ENCODE results near the gene DIP2C. TPM values are rescaled to one million over a fixed set of nuclear protein-coding genes. Genes with fewer than 3 reads are reported as not detected.

The DIP2C gene
- polyA plus RNA-seq, 3 donors, result 0.11 TPM; not detected in 2

GRCh38 chr10:340646-341045, 348.8 kb downstream of the DIP2C start:
- H3K79me2 ChIP-seq (ENCODE audit: insufficient read depth, low read length), result no peaks in the 10 kb centered on the region
- H3K9ac ChIP-seq (ENCODE audit: insufficient read depth, low read length, poor library complexity, severe bottlenecking), result no peak overlapping the region
- H3K36me3 ChIP-seq (replicated peaks in 1 of 2; ENCODE audit: control insufficient read depth in 1 of 2, insufficient read depth in 2 of 2, low read length in 2 of 2), result no peaks in the 10 kb centered on the region
- Mint-ChIP-seq H3K27me3 (ENCODE audit: low read depth in 3 of 3) (peaks cover 0 to 5% (median 3%) of the 10 kb centered on the region in 3 donors), H3K27ac (no peak overlapping the region), H3K9me3 (peaks cover 0 to 13% (median 6%) of the 10 kb centered on the region in 7 donors), H3K4me3 (no peak overlapping the region), H3K36me3 (no peaks in the 10 kb centered on the region), H3K4me1 (no peaks in the 10 kb centered on the region)
- 96% methylated on average over 11 of the region's 11 CpGs for WGBS (ENCODE audit: insufficient coverage)
- TF ChIP-seq CTCF (IDR thresholded peaks at IDR 0.05), result no peak
- no peaks in the 10 kb centered on the region for H3K27me3 ChIP-seq (ENCODE audit: control insufficient read depth in 2 of 2, insufficient read depth in 2 of 2, low read length in 2 of 2)
- no peaks in the 10 kb centered on the region for H4K20me1 ChIP-seq (ENCODE audit: insufficient read depth, low read length)
- peaks cover 0 to 7% of the 10 kb centered on the region in 2 donors for H3K9me3 ChIP-seq (replicated peaks in 1 of 2; ENCODE audit: control insufficient read depth in 1 of 2, insufficient read depth in 1 of 2, low read length in 2 of 2)
- no peak overlapping the region for H3K4me3 ChIP-seq (replicated peaks in 1 of 3; ENCODE audit: low read depth in 2 of 3, low read length in 3 of 3)
- no peak overlapping the region for H3K27ac ChIP-seq (ENCODE audit: low read depth in 1 of 2, low read length in 2 of 2)
- intact Hi-C loops (cut with micrococcal nuclease), result no loop called here
- H3K4me1 ChIP-seq (ENCODE audit: control insufficient read depth in 1 of 2, insufficient read depth in 2 of 2, low read length in 2 of 2), result no peaks in the 10 kb centered on the region
- H3K4me2 ChIP-seq (replicated peaks; ENCODE audit: extremely low read depth, low read length, poor library complexity, severe bottlenecking), result no peak overlapping the region
- H2AFZ ChIP-seq (ENCODE audit: insufficient read depth, low read depth, low read length, poor library complexity, severe bottlenecking), result no peak overlapping the region
- no peak for DNase-seq

- Histone ChIP-seq H3K9me3 (replicated peaks in 1 of 2; ENCODE audit: control insufficient read depth in 1 of 2, insufficient read depth in 1 of 2, low read length in 2 of 2) (peaks cover 0 to 5% of the 10 kb centered on the region in 2 donors), H2AFZ (ENCODE audit: insufficient read depth, low read depth, low read length, poor library complexity, severe bottlenecking) (no peak overlapping the region), H3K36me3 (replicated peaks in 1 of 2; ENCODE audit: control insufficient read depth in 1 of 2, insufficient read depth in 2 of 2, low read length in 2 of 2) (no peaks in the 10 kb centered on the region), H4K20me1 (ENCODE audit: insufficient read depth, low read length) (no peaks in the 10 kb centered on the region), H3K27me3 (ENCODE audit: control insufficient read depth in 2 of 2, insufficient read depth in 2 of 2, low read length in 2 of 2) (no peaks in the 10 kb centered on the region), H3K9ac (ENCODE audit: insufficient read depth, low read length, poor library complexity, severe bottlenecking) (no peak overlapping the region), H3K4me2 (replicated peaks; ENCODE audit: extremely low read depth, low read length, poor library complexity, severe bottlenecking) (no peak overlapping the region), H3K79me2 (ENCODE audit: insufficient read depth, low read length) (no peaks in the 10 kb centered on the region), H3K4me3 (replicated peaks in 1 of 3; ENCODE audit: low read depth in 2 of 3, low read length in 3 of 3) (no peak overlapping the region), H3K4me1 (ENCODE audit: control insufficient read depth in 1 of 2, insufficient read depth in 2 of 2, low read length in 2 of 2) (no peaks in the 10 kb centered on the region), H3K27ac (ENCODE audit: low read depth in 1 of 2, low read length in 2 of 2) (no peak overlapping the region)
- Mint-ChIP-seq H3K4me1 (no peaks in the 10 kb centered on the region), H3K27me3 (ENCODE audit: low read depth in 3 of 3) (peaks cover 0 to 5% (median 2%) of the 10 kb centered on the region in 3 donors), H3K4me3 (no peak overlapping the region), H3K9me3 (peaks cover 0 to 10% (median 2%) of the 10 kb centered on the region in 7 donors), H3K36me3 (no peaks in the 10 kb centered on the region), H3K27ac (no peak overlapping the region)
- no peak for DNase-seq
- intact Hi-C loops (cut with micrococcal nuclease), result no loop called here
- no CpG with 5 or more reads among the region's 2 CpGs for WGBS (ENCODE audit: insufficient coverage)
- TF ChIP-seq CTCF (IDR thresholded peaks at IDR 0.05), result no peak
These were observed 350.5 kb downstream of the DIP2C start for GRCh38 chr10:339038-339391.

Measured in CD14-positive monocyte (primary cell).